Suprapubic skin (tissue), 4 donors: Measurements from ENCODE around the gene MKKS. TPM values are rescaled to one million over a fixed set of nuclear protein-coding genes. Genes with fewer than 3 reads are reported as not detected.

Experiments
- DNase-seq, 2 donors: peaks; one replicate each; pipeline ENCODE4 v3.0.0-alpha.2; 2019; ENCODE audit warnings: low spot score in 2 of 2
- H3K27ac ChIP-seq: fragments of 200-600 bp; sonication (generic); one replicate; pipeline ENCODE4 v1.5.1; 2019
- H3K27me3 ChIP-seq: fragments of 200-600 bp; sonication (generic); one replicate; pipeline ENCODE4 v1.5.1; 2019
- H3K36me3 ChIP-seq: fragments of 200-600 bp; sonication (generic); one replicate; pipeline ENCODE4 v1.5.1; 2019
- H3K4me1 ChIP-seq: fragments of 200-600 bp; sonication (generic); one replicate; pipeline ENCODE4 v1.5.1; 2019
- H3K4me3 ChIP-seq: fragments of 200-600 bp; sonication (generic); one replicate; pipeline ENCODE4 v1.5.1; 2019; ENCODE audit warnings: mild to moderate bottlenecking
- H3K9me3 ChIP-seq: fragments of 200-600 bp; sonication (generic); one replicate; pipeline ENCODE4 v1.5.1; 2019
- EP300 ChIP-seq: sonication (generic); formaldehyde crosslinking; IDR thresholded peaks from one replicate; pipeline ENCODE4 v1.6.1; 2017; ENCODE audit warnings: antibody characterized with exemption
- POLR2A ChIP-seq, 2 donors: fragments of 450-650 bp; IDR thresholded peaks; one replicate each; pipeline ENCODE4 v1.6.1; 2017; ENCODE audit warnings: antibody characterized with exemption in 2 of 2, mild to moderate bottlenecking in 2 of 2, moderate library complexity in 2 of 2
- POLR2AphosphoS5 ChIP-seq, 3 donors: sonication (generic); formaldehyde crosslinking; IDR thresholded peaks; one replicate each; pipeline ENCODE4 v1.6.1; 2017; ENCODE audit warnings: antibody characterized with exemption in 3 of 3
- WGBS: methylation state at CpG from one replicate; pipeline ENCODE4 v1.1.5; 2018; 5-methylcytosine and 5-hydroxymethylcytosine counted together
- total RNA-seq, 4 donors: library from RNA; depleted of rRNA; stranded (reverse); fragments of >200 nt; gene quantifications; one replicate each; pipeline ENCODE4 v1.1.0, GENCODE V29; 2016
- TF ChIP-seq, protein P1 (sequence below), 2 donors: fragments of 200-600 bp in 1 of 2; fragments of 450-650 bp in 1 of 2; sonication (generic) in 1 of 2; IDR thresholded peaks; one replicate each; pipeline ENCODE4 v1.5.1; 2016 to 2019; ENCODE audit warnings: antibody characterized with exemption in 2 of 2, mild to moderate bottlenecking in 1 of 2, moderate library complexity in 1 of 2

Gene MKKS
- total RNA-seq, 4 donors from 2014 or later: 8.7 to 11.2 (median 9.6) TPM

DNA sequence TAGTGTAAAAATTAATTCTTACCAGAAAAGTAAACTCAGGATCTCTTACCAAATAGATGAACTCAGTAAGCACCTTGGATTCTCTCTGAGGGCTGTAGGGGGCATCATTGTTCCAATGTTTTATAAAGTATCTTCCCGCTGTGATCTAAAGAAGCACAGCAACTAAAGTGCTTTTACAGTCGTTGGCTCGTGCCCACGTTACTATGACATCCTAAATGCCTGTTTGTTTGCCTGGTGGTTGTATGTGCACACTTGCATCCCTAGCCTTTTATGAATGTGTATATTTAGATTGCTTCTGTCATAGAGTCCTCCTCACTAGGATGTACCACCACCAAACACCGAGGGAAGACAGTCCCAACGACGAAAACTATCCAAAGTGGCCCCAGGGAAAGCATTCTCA, 35.6 kb upstream of the MKKS start:
- TF ChIP-seq, protein P1, sequence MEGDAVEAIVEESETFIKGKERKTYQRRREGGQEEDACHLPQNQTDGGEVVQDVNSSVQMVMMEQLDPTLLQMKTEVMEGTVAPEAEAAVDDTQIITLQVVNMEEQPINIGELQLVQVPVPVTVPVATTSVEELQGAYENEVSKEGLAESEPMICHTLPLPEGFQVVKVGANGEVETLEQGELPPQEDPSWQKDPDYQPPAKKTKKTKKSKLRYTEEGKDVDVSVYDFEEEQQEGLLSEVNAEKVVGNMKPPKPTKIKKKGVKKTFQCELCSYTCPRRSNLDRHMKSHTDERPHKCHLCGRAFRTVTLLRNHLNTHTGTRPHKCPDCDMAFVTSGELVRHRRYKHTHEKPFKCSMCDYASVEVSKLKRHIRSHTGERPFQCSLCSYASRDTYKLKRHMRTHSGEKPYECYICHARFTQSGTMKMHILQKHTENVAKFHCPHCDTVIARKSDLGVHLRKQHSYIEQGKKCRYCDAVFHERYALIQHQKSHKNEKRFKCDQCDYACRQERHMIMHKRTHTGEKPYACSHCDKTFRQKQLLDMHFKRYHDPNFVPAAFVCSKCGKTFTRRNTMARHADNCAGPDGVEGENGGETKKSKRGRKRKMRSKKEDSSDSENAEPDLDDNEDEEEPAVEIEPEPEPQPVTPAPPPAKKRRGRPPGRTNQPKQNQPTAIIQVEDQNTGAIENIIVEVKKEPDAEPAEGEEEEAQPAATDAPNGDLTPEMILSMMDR (IDR thresholded peaks at IDR 0.05): peak; percentile 49 to 69
- no peak for TF ChIP-seq POLR2AphosphoS5 (IDR thresholded peaks at IDR 0.05)
- WGBS: 29% methylated on average over 7 of the region's 7 CpGs
- Histone ChIP-seq H3K4me3 (no peak overlapping the region), H3K36me3 (no peaks in the 10 kb centered on the region), H3K27ac (no peak overlapping the region), H3K9me3 (no peaks in the 10 kb centered on the region), H3K27me3 (no peaks in the 10 kb centered on the region), H3K4me1 (peaks cover 34% of the 10 kb centered on the region)
- DNase-seq: peak in 1 of 2 donors; percentile 69

DNA sequence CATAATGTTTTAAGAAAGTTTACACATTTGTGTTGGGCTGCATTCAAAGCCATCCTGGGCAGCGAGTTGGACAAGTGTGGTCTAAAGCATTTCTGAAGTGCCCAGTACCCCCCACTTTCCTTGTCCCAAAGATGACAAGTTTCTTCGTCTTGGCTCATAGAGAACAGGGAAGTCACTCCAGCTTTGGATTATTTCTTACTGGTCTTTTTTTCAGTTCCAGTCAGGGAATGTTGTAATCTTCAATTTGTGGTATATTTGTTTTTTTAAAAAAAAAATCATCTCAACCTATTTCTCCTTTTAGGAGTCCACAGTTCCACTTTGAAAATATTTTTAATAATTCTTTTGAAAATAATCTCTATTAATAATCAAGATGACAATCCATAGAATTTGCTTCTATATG, 35.0 kb upstream of the MKKS start:
- Histone ChIP-seq H3K4me3 (no peak overlapping the region), H3K27ac (no peak overlapping the region), H3K27me3 (no peaks in the 10 kb centered on the region), H3K36me3 (no peaks in the 10 kb centered on the region), H3K9me3 (no peaks in the 10 kb centered on the region), H3K4me1 (peaks cover 30% of the 10 kb centered on the region)
- TF ChIP-seq POLR2A (IDR thresholded peaks at IDR 0.05) (no peak), POLR2AphosphoS5 (IDR thresholded peaks at IDR 0.05) (no peak), EP300 (no peak)
- TF ChIP-seq, protein P1 (IDR thresholded peaks at IDR 0.05): no peak
- 65% methylated on average over 2 of the region's 2 CpGs for WGBS
- no peak for DNase-seq

- TF ChIP-seq EP300: no peak
- TF ChIP-seq, protein P1 (IDR thresholded peaks at IDR 0.05): no peak
- no peak for TF ChIP-seq POLR2A (IDR thresholded peaks at IDR 0.05)
- no peak for TF ChIP-seq POLR2AphosphoS5 (IDR thresholded peaks at IDR 0.05)
- H3K27ac ChIP-seq: no peak overlapping the region
- peaks cover 29% of the 10 kb centered on the region for H3K4me1 ChIP-seq
- no peak for DNase-seq
- H3K4me3 ChIP-seq: no peak overlapping the region
- H3K27me3 ChIP-seq: no peaks in the 10 kb centered on the region
- H3K36me3 ChIP-seq: no peaks in the 10 kb centered on the region
- WGBS: 66% methylated on average over 2 of the region's 2 CpGs
- no peaks in the 10 kb centered on the region for H3K9me3 ChIP-seq
Observed at GRCh38 chr20:10468340-10468845, 34.4 kb upstream of the MKKS start.

- Histone ChIP-seq H3K4me3 (no peak overlapping the region), H3K4me1 (peaks cover 29% of the 10 kb centered on the region), H3K9me3 (no peaks in the 10 kb centered on the region), H3K27me3 (no peaks in the 10 kb centered on the region), H3K27ac (no peak overlapping the region), H3K36me3 (no peaks in the 10 kb centered on the region)
- DNase-seq: no peak
- TF ChIP-seq, protein P1 (IDR thresholded peaks at IDR 0.05): no peak
- TF ChIP-seq POLR2AphosphoS5 (IDR thresholded peaks at IDR 0.05) (no peak), EP300 (no peak), POLR2A (IDR thresholded peaks at IDR 0.05) (no peak)
- 57% methylated on average over 3 of the region's 3 CpGs for WGBS
Observed at GRCh38 chr20:10467681-10468339, 33.8 kb upstream of the MKKS start.

DNA sequence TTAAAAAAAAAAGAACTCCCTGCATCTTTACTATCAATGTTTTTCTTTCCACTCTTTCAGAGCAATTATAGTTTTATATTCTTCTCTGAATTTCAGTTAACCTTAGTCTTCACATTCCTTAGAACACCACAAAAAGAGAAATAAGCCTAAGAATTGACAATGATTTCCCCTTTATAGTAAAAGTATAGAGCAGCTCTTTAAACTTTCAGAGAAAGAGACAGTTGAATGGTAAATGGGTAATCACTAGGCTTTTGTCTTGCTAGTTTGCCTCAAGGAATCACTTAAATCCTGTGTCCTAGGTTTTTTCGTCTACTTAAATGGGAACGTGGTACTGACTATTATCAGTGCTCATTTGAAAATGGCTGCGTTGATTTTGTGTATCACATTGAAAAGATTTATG, 32.8 kb upstream of the MKKS start:
- no peak overlapping the region for H3K4me3 ChIP-seq
- peaks cover 29% of the 10 kb centered on the region for H3K4me1 ChIP-seq
- H3K9me3 ChIP-seq: no peaks in the 10 kb centered on the region
- H3K27me3 ChIP-seq: no peaks in the 10 kb centered on the region
- no peak for DNase-seq
- TF ChIP-seq POLR2AphosphoS5 (IDR thresholded peaks at IDR 0.05) (no peak), POLR2A (IDR thresholded peaks at IDR 0.05) (no peak), EP300 (no peak)
- TF ChIP-seq, protein P1 (IDR thresholded peaks at IDR 0.05): no peak
- H3K36me3 ChIP-seq: no peaks in the 10 kb centered on the region
- no peak overlapping the region for H3K27ac ChIP-seq
- WGBS: 67% methylated on average over 3 of the region's 3 CpGs
